HG03378 (cell line): ENCODE results near the gene ALG1.
"Not testable (repeated sequence)": the region's sequence is repeated elsewhere in the genome, so short reads cannot be mapped to it uniquely, and the experiment has no call there.

Experiments
- ATAC-seq: cut with Tn5 transposase; IDR thresholded peaks from one replicate; pipeline ENCODE4 v1.9.1; 2021; ENCODE audit warnings: mild to moderate bottlenecking, moderate library complexity; ENCODE audit not compliant: unreplicated experiment

ALG1 gene

GRCh38 chr16:5097061-5097469, 25.4 kb downstream of the ALG1 start:
- not testable (repeated sequence) for ATAC-seq

GRCh38 chr16:5097470-5098220, 26.0 kb downstream of the ALG1 start, which contains the start of gene EEF2KMT:
TSS of gene EEF2KMT (minus strand) at chr16:5097795. CDS start at chr16:5097739, 56 bp downstream.
- ATAC-seq = peak; percentile 51

- peak; percentile 75 for ATAC-seq
Measured at GRCh38 chr16:5098221-5099159, 26.8 kb downstream of the ALG1 start.

GRCh38 chr16:5099174-5099573, 27.5 kb downstream of the ALG1 start:
- not testable (repeated sequence) for ATAC-seq

GRCh38 chr16:5103296-5104032, 31.8 kb downstream of the ALG1 start:
- ATAC-seq = not testable (repeated sequence)

GRCh38 chr16:5105039-5105438, 33.4 kb downstream of the ALG1 start:
- ATAC-seq = not testable (repeated sequence)

GRCh38 chr16:5108505-5109158, 37.0 kb downstream of the ALG1 start:
- ATAC-seq = no peak

- ATAC-seq = not testable (repeated sequence)
Measured at GRCh38 chr16:5110933-5111332, 39.3 kb downstream of the ALG1 start.

GRCh38 chr16:5116780-5117295, 45.2 kb downstream of the ALG1 start:
- ATAC-seq = not testable (repeated sequence)

- not testable (repeated sequence) for ATAC-seq
Measured at GRCh38 chr16:5117300-5118087, 45.9 kb downstream of the ALG1 start.

- not testable (repeated sequence) for ATAC-seq
Measured at GRCh38 chr16:5131467-5132004, 59.9 kb downstream of the ALG1 start.

GRCh38 chr16:5132915-5133600, 61.4 kb downstream of the ALG1 start:
- not testable (repeated sequence) for ATAC-seq

GRCh38 chr16:5134739-5135452, 63.3 kb downstream of the ALG1 start:
- not testable (repeated sequence) for ATAC-seq
